Measurements from ENCODE around the gene TRPV6.

Gene TRPV6

DNA sequence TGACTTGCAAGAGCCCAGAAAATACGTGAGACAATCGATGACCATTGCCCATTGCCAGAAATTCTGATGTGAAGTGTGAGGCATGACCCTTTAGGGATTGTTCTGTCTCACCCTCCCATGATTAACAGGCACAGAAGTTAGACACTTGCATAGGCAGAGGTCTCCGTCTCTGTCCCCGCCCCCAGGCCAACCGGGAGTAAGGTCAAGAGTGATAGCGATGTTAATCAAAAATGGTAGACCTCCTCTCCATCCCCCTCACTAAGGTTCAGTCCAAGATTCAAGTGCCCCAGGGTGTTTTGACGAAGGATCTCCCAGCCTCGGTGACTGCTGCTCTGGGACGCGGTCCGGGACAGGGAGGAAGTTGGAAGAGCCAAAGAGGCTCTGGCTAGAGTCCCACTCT is 22.7 kb upstream of the TRPV6 start:
- DNase-seq (ENCODE audit: low spot score), result no peak

DNA sequence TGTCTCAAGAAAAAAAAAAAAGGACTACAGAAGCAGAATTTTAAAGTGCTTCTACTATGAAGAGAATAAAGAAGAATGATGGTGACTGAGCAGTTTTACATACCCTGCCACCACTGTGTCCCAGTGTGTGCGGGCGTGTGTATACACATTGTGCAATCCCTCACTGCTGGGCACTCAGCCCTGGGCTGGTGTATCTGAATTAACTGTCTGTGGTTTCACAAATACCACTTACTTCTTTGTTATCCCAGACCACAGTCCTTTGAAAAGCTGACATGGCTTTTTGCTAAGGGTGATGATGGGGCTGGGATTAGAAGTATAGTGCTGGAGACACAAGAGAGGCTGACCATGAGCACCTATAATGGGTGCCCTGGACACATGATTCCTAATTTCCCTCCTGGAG is 21.1 kb upstream of the TRPV6 start:
- DNase-seq (ENCODE audit: low spot score), result no peak

DNA sequence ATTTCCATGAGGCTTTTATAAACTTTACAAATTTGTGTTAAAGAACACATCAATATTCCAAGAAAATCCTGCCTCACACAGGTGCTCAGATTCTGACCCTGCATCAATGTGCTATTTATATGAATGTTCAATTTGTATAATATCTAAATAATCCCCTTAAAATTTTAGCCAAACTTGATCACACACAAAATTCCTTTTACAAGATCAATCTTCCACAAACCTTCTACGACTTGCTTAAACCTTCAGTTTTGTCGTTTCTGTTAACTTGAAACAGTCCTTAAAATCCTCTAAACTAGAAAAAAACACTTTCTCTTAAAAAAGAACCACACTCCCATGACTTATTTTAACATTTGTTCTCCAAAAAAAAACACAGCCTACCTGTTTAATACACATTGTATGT is 20.2 kb upstream of the TRPV6 start:
- DNase-seq (ENCODE audit: low spot score), result no peak

DNA sequence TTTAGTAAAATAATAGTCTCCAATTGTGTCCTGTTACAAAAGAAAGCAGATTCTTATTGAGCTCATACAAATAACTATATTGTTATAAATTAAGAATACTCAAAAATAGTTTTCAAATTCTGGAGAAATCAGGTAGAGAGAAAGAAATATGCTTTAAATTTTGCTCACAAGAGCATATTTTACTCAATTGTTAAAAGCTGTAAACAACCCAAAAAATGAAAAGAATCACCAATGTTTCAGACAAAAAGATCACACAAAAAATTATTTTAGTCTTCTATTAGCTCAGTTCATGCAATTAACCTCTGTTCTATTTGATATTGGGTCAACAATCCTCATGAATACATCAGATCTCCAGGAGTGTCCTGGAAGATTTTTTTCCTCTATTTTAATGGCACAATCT is 18.6 kb upstream of the TRPV6 start:
- DNase-seq (ENCODE audit: low spot score), result no peak

DNA sequence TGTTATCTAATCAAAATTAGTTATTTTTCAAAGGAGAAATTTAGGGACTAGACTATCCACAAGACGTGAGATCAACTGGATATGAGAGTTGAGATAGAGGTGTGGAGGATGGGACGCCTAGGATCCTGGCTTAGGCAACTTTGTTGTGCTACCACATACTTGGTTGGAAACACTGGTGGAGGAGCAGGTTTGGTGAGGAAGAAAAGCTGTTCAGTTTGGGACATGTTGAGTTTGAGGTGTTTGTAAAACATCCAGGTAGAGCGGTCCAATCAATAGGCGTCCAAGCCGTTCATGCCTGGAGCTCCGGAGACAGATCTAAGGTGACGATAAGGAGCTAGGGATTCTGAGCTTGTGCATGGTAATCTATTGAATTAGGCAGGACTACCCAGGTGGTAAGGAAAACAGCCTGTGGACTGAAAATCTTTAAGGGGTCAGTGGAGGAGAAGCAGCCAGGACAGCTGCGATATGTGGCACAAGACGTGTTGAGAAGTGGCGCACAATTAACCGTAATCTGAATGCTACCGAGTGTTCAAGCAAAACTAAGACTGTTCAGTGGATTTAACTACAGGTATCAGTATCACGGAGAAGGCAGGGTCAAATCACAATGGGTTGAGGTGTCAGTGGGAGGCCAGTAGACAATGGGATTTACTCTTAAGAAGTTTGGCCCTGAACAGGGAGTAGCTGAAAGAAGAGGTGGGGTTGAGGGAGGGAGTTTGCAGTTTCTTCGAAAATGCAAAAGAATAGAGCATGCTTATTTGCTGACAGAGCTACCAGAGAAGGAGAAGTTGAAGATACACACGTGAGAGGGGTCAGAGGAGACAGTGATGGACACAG is 16.1 kb upstream of the TRPV6 start:
- no peak for DNase-seq (ENCODE audit: low spot score)

DNA sequence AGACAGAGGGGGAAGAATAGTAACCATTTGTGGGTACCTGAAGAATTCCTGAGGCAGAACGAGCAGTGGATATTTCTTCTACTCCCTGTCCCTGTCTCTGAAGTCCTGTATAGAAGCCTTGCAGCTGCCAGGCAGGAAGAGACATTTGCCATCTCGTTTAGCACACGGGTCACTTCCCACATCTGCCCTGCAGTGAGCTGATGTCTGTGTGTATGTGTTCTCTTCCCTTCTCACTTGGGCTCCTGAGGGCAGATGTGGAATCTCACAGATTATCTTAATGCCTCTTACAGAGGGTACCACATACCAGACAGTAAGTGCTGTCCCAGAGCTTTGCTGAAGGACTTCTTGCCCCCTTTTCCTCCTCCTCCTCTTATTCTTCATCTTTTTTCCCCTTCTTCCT is 14.1 kb upstream of the TRPV6 start:
- no peak for DNase-seq (ENCODE audit: low spot score)

DNA sequence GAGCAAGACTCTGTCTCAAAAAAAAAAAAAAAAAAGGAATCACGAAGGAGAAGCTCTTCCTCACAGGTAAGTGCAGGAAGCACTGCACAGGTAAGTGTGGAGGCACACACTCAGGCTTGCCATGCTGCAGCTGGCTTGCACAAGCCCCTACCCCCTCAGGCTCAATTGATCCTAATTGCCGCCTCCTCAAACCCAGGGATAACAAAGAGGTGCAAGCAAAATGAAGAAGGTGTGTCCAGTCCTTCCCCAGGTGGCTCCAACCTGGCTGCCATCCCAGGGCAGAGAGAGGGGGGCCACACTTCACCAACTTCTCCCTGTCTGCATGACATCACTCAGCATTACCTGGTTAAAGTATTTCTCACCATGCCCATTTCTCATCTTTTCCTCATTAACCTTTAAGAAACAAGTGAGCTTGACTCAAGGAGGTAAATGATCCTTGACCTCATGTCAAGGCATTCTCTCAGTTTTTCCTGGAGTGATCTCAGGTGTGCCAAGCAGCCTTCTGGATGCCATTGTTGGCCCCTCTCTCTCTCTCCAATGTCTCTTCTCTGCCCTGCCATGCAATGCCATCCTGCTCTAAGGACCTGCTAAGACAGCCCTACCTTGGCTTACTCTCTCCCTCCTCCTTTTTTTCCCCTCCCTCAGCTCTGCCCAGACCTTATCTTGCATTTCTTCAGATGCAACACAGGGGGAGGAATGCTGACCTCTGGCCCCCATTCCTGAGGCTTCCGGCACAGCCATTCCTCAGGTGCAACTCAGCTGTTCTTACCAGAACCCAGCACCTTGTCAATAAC is 13.0 kb upstream of the TRPV6 start:
- no peak for DNase-seq (ENCODE audit: low spot score)

DNA sequence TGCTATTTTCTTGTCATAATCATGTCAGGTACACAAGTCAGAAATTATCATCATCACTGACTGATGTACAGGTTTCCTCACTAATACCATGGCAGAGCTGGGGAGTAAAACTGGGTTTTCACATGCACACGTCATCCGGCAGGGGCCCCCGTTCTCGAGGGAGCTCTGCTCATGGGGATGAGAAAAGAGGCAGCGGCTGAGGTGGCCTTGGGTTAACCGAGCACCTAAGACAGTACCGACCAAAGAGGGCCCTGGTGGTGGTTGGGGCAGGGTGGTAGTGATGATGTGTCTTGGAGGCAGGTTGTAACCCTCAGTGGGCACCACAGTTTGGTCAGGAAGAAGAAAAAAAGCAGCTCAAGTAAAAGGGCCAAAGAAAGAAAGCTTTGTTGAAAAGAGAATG is 12.1 kb upstream of the TRPV6 start:
- DNase-seq (ENCODE audit: low spot score), result no peak

DNA sequence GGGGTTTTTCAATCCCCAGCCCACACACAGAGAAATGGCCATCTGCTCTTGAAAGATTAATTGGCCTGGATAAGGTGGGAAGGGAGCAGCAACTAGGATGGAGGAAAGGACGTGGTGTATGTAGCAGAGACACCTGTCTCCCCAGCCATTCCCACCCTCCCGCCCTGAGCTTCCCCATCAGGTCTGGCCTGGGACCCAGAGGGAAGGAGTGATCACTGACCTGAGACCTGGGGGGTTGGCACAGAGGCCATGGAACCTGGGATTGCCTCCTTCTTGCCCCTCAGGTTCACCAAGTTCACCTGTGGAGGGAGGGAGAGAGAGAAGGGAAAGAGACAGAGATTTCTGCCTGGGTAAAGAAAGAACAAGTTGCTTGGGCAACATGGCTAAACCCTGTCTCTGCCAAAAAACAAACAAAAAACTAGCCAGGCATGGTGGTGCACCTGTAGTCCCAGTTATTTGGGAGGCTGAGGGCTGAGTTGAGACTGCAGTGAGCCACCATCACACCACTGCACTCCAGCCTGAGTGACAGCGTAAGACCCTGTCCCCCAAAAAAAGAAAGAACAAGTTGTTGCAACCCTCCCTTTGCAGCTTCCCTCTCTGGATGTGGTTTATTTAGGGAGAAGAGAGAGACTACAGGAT is 11.3 kb upstream of the TRPV6 start:
- no peak for DNase-seq (ENCODE audit: low spot score)

DNA sequence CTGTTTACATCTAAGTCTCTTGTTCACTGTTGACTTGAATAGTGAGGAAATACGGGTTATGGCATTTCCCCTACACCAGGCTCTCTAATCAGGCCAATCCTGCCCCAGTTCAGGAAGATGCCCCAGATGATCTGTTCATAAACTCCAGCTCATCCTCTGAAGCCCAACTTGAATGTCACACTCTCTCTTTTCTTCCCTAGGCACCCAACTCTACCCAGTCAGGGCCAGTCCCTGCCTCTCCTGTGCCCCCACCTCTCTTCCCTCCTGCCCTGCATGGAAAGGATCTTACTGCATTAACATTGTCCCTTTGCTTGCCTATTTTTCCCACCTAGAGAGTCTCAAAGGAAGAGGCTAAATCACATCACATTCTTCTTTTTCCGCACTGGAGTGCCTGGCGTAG is 10.6 kb upstream of the TRPV6 start:
- no peak for DNase-seq (ENCODE audit: low spot score)

DNA sequence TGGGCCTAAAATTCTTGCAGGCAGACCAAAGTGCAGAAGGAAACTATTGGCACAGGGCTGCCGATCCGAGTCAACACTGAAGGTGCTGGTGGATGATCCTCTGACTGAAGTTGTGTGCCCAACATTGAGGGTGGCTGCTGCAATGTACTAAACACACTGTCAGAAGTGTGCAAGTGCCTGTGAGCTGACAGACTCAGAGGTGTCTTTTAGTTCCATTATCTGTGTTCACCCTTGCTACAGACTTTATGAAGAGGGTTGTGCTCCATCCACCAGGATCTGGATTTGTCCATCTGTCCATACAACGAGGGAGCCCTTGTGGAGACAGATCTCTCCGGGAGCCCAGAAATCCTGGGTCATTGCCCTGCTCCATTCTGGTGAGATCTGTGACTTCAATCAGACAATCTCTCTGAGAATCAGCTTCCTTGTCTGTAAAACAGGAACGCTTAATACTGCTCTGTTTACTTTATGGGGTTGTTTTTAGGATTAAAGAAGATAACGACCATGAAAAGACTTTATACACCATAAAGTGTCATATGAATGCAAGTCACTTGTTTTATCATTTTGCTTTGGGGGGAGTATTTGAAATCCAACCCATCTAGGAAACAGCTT is 9.5 kb upstream of the TRPV6 start:
- DNase-seq (ENCODE audit: low spot score), result no peak

DNA sequence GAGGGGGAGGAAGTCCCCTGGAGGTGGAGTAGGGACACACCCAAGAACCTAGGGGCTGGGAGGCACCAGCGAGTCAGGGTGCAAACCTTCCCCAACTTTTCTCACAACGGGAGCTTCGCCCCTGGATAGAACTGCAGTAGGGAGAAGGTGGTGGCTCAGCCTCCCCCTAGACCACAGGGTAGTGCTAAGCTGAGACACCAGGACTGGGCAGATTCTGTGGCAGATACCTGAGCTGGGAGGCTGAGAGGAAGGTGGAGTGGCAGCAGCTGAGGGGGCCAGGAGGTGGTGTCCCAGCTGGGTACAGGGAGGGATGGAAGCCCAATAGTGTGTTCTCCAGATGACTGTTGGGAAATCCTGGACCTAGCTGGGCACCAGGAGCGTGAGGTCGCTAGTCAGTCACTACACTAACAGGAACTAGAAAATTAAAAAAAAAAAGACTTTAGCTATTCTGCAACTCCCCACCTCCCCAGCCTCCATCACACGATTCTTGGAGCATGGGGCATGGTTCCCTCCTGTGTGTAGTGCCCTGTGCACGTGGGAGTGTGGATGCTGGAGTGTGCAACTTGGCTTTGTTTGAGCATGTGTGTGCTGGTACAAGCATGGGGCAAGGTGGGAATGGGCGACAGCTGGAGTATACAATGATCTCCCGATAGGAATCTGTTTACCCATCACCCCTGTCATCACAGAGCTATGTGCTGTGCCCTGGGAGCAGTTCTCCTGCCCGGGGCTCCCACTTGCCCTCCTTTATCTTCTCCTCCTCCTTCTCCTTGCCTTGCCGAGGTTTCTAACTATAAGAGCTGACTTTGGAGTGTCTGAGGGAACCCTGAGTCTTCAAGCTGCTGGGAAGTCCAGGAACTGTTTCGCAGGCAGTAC is 8.8 kb upstream of the TRPV6 start:
- no peak for DNase-seq (ENCODE audit: low spot score)

DNA sequence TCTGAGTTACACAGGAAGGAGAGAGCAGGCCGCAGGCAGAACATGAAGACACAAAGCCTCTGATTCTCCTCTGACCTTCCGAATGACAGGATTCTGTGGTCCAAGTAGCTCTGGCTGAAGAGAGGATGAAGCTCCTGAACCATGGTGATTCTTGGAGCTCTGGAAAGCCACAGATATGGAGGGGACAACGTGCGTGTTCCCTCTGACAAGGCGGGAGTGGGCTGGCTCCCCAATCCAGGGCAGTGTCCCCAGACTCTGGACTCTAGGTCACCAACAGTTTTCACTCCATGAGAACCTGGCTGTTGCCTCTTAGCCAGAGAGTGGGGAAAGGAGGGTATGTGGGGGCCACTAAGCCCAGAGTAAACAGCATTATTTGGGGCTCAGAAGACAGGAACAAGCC is 7.4 kb upstream of the TRPV6 start:
- no peak for DNase-seq (ENCODE audit: low spot score)

DNA sequence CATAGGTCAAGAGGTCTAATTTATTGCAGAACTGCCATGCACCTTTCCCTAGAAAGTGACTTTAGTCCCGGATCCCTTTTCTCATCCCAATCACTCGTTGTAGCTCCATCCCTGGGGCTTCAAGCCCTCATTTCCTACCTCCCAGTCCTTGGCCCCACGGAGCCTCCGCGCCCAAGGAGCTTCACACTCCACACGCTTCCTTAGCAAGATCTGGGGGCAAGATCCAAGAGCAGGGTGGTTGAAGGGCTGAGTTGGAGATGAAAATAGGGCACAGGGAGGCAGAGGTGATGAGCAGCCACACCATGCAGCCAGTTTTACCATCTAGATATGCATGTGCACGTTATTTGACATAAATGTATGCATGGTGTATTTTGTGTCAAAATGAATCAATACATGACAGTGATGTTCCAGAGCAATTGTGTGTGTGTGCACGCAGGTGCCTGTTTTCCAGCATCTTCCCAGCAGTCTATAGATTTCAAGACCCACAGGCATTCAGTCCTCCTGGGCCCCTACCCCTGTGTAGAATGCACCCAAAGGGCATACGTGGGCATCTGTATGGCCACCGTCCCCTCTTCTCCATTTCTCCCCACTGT is 6.0 kb upstream of the TRPV6 start:
- no peak for DNase-seq (ENCODE audit: low spot score)

DNA sequence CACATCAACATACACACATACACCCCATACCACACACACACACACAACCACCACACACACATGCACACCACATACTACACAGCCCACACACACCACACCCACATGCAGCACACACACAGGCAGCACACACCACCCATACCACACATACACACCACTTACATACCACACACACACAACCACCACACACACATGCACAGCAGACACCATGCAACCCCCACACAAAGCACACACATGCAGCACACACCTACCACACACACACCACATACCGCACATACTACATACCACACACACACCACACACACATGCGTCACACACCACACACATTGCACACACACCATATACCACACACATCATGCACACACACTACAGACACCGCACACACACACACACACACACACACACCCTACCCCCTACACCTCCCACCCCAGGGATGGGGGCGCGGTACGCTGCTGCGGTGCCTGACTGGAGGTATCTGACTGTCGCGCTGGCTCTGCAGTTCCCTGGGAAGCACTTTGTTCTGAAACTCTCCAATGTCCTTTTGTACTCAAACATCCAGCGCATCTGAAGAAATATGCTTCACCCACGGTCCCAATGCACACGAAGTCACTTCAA is 5.4 kb upstream of the TRPV6 start:
- no peak for DNase-seq (ENCODE audit: low spot score)

DNA sequence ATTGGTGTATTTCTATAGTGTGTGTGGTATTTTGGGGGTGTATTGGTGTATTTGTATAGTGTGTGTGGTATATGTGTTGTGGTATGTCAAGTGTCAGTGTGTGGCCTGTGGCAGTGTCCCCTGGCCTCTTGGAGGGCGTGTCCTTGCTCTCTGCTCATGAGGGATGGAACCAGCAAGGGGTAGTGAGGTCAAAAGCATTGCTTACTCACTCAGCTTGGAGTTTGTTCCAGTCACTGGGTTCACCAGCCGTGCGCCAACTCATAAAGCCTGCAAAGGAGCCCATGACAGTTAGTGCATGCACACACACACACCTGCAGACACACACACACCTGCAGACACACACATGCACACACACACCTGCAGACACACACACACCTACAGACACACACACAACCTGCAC is 4.3 kb upstream of the TRPV6 start:
- DNase-seq (ENCODE audit: low spot score), result no peak

DNA sequence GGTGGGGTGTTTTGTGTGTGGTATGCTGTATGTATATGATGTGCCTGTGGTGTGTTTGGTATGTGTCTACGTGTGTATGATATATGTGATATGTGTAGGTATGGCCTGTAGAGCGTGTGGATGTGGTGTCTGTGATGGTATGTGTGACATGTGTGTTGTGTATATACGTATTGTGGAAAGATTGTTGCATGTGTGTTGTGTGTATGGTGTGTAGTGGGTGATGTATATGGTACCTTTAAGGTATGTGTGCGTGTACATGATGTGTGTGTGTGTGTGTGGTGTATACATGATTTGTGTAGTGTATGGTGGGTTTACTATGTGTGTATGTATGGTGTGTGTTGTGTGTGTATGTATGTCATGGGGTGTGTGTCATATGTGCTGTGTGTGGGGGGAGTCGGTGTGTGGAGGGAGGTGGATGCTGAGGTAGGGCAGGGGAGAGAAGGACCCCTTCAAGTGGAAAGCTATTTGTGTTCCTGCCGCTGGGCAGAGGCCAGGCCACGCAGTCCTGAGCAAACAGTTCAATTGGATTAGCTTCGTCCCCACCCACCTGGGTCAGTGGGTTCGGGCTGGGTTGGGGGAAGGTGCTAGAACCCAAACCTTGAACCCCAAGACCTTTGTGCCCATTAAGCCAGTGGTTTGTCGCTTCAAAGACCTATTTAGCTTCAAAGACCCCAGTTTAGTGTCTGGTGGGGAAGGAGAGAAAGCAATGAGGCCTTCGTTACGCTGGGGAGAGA is 1.9 kb upstream of the TRPV6 start:
- no peak for DNase-seq (ENCODE audit: low spot score)

DNA sequence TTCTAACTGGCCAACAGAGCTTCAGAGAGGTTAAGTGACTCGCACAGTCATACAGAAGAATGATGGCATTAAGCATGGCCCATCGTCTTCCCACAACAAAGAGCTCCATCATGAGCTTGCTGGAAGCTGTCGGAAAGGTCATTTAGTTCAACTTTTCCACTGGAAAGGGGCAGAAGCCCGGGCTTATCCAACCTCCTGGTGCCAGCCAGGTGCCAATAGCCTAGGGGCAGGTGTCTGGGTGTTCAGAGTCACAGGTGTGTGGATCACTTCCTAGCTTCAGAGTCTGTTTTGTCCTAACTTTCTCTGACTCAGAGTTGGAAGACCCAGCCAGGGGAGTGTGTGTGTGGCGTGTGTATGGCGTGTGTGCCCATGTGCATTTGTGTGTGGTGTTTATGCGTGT is 1.3 kb upstream of the TRPV6 start:
- DNase-seq (ENCODE audit: low spot score), result no peak

DNA sequence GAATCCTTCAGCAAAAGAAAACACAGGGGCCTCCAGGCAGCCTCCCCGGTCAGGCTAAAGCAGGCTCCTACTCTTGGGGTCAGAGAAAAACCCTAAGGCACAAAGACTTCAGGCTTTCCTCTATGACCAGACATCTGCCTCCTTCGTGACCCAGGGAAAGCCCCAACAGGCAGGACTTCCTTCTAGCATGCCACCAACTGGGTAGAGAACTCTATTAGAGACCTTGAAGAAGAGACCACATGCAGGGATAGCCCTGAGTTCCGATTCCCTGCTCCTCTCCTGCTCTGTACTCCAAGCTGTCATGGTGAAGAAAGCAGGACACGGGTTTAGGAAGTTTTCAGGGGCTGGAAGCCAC is 1.3 kb downstream of the TRPV6 start:
- DNase-seq (ENCODE audit: low spot score), result no peak

DNA sequence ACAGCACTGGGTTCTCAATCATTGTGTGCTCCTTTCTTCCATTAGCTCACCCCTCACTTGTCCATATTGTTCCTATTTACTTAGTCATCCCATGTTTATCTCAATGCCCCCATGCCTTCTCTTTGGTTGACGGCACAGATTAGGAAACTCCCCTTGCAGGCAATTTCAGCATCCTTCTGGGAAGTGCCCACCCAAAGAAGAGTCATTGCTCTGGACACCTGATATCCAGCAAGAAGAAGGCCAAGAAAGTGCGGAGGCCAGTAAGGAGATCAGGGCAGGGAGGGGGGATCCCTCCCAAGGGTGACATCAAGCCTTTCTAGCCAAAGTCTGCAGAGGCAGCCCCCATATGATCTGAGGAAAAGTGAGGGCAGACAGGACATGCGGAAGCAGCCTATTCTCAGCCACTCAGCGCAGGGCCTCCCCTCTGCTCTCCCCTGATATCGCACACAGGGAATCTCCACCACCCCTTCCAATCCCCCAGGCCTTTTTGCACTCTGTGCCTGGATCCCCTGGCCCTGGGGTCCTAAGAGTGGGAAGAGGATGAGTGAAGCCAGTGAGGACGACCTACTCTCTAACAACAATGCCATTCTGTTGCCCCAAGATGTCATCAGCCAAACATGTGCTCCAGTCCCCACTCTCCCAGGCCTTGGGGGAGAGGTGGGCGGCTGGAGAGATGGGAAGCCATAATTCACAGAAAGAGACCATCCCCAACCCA is 1.8 kb downstream of the TRPV6 start:
- DNase-seq (ENCODE audit: low spot score), result no peak

Measured in AG08396 (cell line).